GM19238 (cell line): Measurements from ENCODE around the gene TMEM72.
A peak's percentile ranks its signal among the peaks of the same experiment; 100 is the strongest.

Experiments
- DNase-seq: peaks from one replicate; pipeline ENCODE4 v3.0.0; 2011; ENCODE audit warnings: low spot score; ENCODE audit not compliant: insufficient read length

TMEM72 gene

GRCh38 chr10:44966816-44967509, 55.8 kb downstream of the TMEM72 start:
- no peak for DNase-seq

GRCh38 chr10:44967616-44968015, 56.5 kb downstream of the TMEM72 start:
- DNase-seq = no peak

GRCh38 chr10:44968091-44968490, 57.0 kb downstream of the TMEM72 start:
- DNase-seq = no peak

- DNase-seq = no peak
These were observed 57.6 kb downstream of the TMEM72 start for GRCh38 chr10:44968500-44969400.

DNA sequence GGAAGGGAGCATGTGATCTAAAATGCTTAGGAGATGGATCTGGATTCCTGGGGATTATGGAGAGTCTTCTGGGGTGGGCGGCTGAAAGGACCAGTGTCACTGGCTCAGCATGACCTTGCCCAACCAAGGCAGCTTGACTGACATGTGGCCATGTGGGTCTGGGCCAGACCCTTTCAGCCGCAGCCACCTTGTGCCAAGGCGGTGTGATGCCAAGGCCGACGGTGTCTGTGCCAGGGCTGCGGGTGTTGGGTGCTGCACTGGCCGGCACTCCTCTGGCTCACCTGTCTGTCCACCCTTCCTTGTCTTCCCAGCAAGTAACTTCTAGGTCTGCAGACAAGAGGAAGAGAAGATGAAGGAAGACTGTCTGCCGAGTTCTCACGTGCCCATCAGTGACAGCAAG, 58.7 kb downstream of the TMEM72 start:
- no peak for DNase-seq

GRCh38 chr10:44970812-44971395, 59.8 kb downstream of the TMEM72 start:
- no peak for DNase-seq

GRCh38 chr10:44971434-44971833, 60.3 kb downstream of the TMEM72 start:
- no peak for DNase-seq

GRCh38 chr10:44971935-44972757, 61.0 kb downstream of the TMEM72 start:
- no peak for DNase-seq

DNA sequence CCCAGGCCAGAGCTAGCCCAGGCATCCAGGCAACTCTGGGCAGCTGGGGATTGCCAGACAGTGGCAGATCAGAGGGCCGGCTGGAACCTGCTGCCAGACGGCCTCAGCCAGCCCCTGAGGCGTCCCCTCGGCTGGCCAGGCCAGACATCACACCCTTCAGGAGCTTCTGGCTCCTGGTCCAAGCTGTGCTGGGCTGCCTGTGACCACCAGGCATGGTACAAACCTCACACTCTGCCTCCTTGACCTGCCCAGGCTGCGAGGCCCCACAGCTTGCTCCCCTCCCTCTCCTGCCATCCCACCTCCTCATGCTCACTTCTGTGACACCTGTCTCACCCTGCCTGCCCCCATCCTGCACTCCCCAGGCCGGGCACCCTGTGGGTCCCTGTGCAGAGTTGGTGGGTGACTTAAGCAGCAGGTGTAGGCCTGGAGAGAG, 61.8 kb downstream of the TMEM72 start:
- DNase-seq = no peak

DNA sequence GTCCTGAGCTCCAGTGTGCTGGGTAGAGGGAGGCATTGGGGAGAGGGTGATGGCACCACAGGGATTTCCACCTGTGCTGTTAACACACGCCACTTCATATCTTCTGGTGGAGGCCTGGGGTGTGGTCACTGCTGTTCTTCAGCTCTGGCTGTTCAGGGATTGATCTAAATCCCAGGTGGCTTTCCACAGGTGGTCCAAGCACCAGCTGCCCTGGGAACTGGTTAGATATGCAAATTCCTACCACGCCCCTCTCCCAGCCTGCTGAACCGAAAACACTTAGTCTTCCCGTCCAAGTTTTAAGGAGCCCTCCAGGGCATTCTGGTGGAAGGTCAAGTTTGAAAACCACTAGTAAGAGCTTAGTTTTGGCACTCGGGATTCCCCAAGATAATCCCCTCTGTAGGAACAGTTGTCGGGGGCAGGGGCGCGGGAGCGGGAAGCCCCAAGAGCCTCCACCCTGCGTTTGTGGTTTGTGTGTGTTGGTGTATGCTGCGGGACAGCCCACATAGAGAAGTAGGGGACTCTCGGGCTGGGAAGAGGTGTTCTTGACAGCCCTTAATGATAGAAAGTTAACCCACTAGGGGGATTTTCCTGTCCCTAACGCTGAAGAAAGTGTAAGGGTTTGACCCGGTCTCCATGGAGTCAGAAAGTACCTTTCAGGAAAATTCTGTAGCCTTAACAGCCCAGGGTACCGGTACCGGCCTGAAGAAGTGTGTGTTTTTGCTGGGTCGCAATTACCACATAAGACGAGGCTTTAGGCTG, 62.4 kb downstream of the TMEM72 start:
- DNase-seq = no peak

DNA sequence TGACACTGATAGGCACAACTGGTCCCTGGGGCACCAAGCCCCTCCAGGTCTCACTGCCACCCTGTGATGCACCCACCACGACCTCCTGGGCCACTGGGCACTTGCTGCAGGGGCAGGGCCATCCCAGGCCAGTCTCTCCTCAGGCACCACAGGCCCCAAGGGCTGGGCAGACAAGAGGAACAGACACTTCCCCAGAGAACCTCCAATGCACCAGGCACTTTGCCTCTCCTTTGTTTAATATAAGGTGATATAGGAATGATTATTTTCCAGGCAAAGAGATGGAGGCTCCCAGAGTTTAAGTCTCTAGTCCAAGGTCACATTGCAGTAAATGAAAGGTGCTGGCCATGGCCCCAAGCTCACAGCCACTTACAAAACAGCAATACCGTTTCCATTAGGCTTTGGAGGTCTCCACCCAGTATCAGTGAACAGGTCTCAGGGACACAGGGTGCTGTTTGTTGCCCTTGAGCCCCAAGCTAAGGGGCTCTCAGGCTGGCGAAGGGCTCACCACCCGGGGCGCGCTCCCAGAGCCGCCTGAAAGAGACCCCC, 63.0 kb downstream of the TMEM72 start:
- no peak for DNase-seq

GRCh38 chr10:44974628-44975430, 63.7 kb downstream of the TMEM72 start:
- peak; percentile 76 for DNase-seq

DNA sequence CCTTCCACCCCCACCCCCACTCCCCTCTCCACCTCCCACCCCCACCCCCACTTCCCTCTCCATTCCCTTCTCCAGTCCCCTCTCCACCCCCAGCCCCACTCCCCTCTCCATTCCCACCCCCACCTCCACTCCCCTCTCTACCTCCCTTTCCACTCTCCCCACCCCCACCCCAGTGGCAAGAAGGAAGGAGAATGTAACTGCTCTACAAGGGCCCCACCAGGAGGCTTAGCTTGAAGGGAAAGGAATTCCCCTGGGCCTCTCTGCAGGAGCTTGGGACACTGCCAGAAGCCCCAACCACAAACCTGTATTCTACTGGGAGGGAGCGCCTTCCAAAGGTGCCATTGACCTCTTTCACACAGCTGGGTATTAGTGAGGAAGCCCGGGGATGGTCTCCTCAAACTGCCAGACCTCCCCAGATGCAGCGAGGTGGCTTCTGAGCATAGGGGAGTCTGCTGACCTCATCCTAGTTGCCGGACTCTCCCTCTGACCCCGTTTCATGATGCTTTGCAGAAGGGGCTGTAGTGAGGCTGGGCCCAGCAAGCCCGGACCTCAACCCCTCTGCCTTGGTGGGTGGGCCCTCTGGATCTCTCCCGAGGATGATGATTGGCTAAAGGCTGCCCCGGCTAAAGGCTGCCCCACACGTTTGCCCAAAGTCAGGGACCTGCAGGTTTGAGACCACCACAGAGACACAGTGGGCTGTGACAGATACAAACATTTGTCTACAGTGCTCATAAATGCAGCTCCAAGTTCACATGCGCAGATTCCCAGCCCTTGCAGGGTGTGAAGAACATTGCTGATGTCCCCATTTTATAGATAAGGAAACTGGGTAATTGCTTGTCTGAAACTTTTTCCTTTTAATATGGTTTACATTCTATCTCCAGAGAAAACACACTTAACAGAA, 64.5 kb downstream of the TMEM72 start:
- DNase-seq = no peak

DNA sequence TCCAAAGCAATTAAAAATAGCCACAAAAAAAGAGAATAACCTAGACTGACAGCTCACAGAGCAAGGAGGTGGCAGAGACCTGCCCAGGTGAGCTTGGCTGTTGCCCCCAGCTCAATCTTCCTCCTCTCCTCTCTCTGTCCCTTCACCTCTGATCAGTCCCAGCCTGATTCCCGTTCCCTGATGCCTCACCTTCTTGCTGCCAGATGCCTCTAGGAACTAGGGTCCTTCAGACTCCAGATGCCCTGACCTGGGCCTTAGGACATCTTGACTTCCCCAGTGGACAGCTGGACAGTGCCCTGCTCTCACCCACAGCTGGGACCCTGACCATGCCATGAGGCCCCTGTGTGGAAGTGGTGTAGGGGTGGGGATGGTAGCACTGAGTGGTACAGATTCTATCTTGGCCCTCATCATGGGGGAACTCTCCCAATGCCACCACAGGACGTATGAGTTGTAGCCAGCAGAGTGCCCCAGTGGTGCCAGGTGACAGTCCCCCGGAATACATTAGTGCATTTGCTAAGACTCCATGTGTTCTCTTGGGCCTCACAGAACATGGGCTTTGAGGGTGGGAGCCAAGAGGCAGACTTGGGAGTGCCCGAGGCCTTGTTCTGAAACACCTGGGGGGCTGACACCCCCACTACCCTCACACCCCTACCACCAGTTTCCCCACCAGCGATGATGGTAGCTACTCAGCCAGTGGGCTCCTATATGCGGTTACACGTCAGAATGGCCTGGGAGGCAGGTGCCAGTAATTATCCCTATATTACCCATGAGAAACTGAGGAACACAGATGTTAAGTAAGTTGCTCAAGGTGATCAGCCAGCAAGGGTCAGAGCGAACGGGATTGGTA, 65.4 kb downstream of the TMEM72 start:
- DNase-seq = no peak

GRCh38 chr10:44977287-44978212, 66.4 kb downstream of the TMEM72 start:
- DNase-seq = no peak

GRCh38 chr10:44978213-44978569, 67.1 kb downstream of the TMEM72 start:
- DNase-seq = no peak
